ENCODE results near the gene VPS8.

VPS8 gene

DNA sequence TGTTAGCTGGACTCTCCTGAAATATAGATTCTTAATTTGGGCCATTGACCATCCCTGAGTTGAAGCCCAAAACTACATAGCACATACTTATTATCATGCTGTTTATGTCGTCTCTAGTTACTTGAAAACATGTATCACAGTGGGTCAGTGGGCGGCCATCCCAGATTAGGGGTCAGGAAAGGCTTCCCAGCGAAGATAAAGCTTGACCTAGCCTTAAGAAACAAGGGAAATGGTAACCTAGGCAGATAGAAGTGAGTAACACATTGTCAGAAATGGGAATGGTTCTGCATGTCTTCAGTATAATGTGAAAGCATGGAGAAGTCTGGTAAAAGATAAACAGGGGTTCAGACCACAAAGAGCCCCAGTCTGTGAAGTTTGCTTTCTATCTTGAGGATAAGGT, 216.2 kb downstream of the VPS8 start:
- H3K36me3 ChIP-seq (ENCODE audit: low read length): no peaks in the 10 kb centered on the region
- TF ChIP-seq, protein P1, sequence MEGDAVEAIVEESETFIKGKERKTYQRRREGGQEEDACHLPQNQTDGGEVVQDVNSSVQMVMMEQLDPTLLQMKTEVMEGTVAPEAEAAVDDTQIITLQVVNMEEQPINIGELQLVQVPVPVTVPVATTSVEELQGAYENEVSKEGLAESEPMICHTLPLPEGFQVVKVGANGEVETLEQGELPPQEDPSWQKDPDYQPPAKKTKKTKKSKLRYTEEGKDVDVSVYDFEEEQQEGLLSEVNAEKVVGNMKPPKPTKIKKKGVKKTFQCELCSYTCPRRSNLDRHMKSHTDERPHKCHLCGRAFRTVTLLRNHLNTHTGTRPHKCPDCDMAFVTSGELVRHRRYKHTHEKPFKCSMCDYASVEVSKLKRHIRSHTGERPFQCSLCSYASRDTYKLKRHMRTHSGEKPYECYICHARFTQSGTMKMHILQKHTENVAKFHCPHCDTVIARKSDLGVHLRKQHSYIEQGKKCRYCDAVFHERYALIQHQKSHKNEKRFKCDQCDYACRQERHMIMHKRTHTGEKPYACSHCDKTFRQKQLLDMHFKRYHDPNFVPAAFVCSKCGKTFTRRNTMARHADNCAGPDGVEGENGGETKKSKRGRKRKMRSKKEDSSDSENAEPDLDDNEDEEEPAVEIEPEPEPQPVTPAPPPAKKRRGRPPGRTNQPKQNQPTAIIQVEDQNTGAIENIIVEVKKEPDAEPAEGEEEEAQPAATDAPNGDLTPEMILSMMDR (IDR thresholded peaks at IDR 0.05; ENCODE audit: insufficient read depth, low read length, poor library complexity, severe bottlenecking): no peak
- no peak for TF ChIP-seq EZH2phosphoT487 (conservative IDR thresholded peaks at IDR 0.05; ENCODE audit: low read length)
- no peak overlapping the region for H3K4me3 ChIP-seq (ENCODE audit: insufficient read depth, low read length, poor library complexity, severe bottlenecking)
- no peaks in the 10 kb centered on the region for H3K9me3 ChIP-seq (ENCODE audit: insufficient read depth, low read length)
- no peaks in the 10 kb centered on the region for H3K27me3 ChIP-seq (ENCODE audit: low read length)
- H3K4me2 ChIP-seq (ENCODE audit: low read depth, low read length, poor library complexity, severe bottlenecking): no peak overlapping the region
- H3K9me2 ChIP-seq (replicated peaks; ENCODE audit: insufficient read depth, low read length): no peaks in the 10 kb centered on the region
- no peaks in the 10 kb centered on the region for H3K79me2 ChIP-seq (ENCODE audit: insufficient read depth, low read length)
- H3K9ac ChIP-seq (ENCODE audit: low read length): no peak overlapping the region
- H3K27ac ChIP-seq (ENCODE audit: low read depth, low read length): no peak overlapping the region
- no peaks in the 10 kb centered on the region for H3F3A ChIP-seq (ENCODE audit: insufficient read depth)
- H2AFZ ChIP-seq (ENCODE audit: low read depth, low read length, severe bottlenecking): no peak overlapping the region
- H4K20me1 ChIP-seq (ENCODE audit: low read depth, low read length): no peaks in the 10 kb centered on the region

DNA sequence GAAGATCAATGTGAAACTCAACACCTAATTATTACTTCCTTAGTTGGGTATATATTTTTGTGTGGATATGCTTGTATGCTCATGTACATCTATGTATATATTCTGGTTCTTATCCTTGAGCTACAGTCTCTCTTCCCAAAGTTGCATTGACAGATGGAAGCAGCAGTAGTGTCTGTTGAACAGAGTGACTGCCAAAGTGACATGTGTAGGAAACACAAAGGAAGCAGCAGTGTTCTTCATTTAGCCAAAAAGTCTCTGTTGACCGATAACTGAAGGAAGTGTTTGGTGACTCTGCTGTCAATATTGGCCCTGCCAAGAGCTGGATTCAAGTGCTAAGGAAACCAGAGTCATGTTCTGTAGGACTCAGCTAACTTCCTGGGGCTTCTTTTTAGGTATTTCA, 217.1 kb downstream of the VPS8 start:
- Histone ChIP-seq H2AFZ (ENCODE audit: low read depth, low read length, severe bottlenecking) (no peak overlapping the region), H3K27me3 (ENCODE audit: low read length) (no peaks in the 10 kb centered on the region), H3K9ac (ENCODE audit: low read length) (no peak overlapping the region), H3K9me2 (replicated peaks; ENCODE audit: insufficient read depth, low read length) (no peaks in the 10 kb centered on the region), H3K27ac (ENCODE audit: low read depth, low read length) (no peak overlapping the region), H4K20me1 (ENCODE audit: low read depth, low read length) (no peaks in the 10 kb centered on the region), H3K79me2 (ENCODE audit: insufficient read depth, low read length) (no peaks in the 10 kb centered on the region), H3F3A (ENCODE audit: insufficient read depth) (no peaks in the 10 kb centered on the region), H3K4me2 (ENCODE audit: low read depth, low read length, poor library complexity, severe bottlenecking) (no peak overlapping the region), H3K36me3 (ENCODE audit: low read length) (no peaks in the 10 kb centered on the region), H3K4me3 (ENCODE audit: insufficient read depth, low read length, poor library complexity, severe bottlenecking) (no peak overlapping the region), H3K9me3 (ENCODE audit: insufficient read depth, low read length) (no peaks in the 10 kb centered on the region)
- no peak for TF ChIP-seq EZH2phosphoT487 (conservative IDR thresholded peaks at IDR 0.05; ENCODE audit: low read length)
- TF ChIP-seq, protein P1 (IDR thresholded peaks at IDR 0.05; ENCODE audit: insufficient read depth, low read length, poor library complexity, severe bottlenecking): no peak

DNA sequence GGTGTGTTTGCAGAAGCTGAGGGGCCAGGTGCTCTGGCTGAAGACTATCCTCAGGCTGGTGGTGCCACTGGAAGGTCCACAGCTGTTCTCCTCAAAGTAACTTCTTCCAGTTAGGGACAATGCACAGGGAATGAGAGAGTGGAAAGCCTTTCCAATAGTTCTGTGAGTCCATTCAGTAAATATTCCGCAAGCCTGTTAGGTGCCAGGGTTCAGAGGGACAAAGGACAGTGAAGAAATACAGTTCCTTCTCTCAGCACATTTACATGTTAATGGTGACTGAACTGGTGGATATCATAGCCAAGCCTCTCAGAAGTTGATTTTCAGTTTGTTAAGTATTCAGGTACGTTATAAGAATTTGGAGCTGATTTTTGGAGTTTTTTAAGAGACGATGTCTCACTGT, 218.4 kb downstream of the VPS8 start:
- Histone ChIP-seq H3K9me2 (replicated peaks; ENCODE audit: insufficient read depth, low read length) (no peaks in the 10 kb centered on the region), H3K4me3 (ENCODE audit: insufficient read depth, low read length, poor library complexity, severe bottlenecking) (no peak overlapping the region), H3K9me3 (ENCODE audit: insufficient read depth, low read length) (no peaks in the 10 kb centered on the region), H3K79me2 (ENCODE audit: insufficient read depth, low read length) (no peaks in the 10 kb centered on the region), H3K4me2 (ENCODE audit: low read depth, low read length, poor library complexity, severe bottlenecking) (no peak overlapping the region), H3K27me3 (ENCODE audit: low read length) (no peaks in the 10 kb centered on the region), H3F3A (ENCODE audit: insufficient read depth) (no peaks in the 10 kb centered on the region), H2AFZ (ENCODE audit: low read depth, low read length, severe bottlenecking) (no peak overlapping the region), H4K20me1 (ENCODE audit: low read depth, low read length) (no peaks in the 10 kb centered on the region), H3K27ac (ENCODE audit: low read depth, low read length) (no peak overlapping the region), H3K9ac (ENCODE audit: low read length) (no peak overlapping the region), H3K36me3 (ENCODE audit: low read length) (no peaks in the 10 kb centered on the region)
- TF ChIP-seq, protein P1 (IDR thresholded peaks at IDR 0.05; ENCODE audit: insufficient read depth, low read length, poor library complexity, severe bottlenecking): no peak
- no peak for TF ChIP-seq EZH2phosphoT487 (conservative IDR thresholded peaks at IDR 0.05; ENCODE audit: low read length)

Measured in SU-DHL-6 (cell line).